Activated B cell treated with CpG ODN at 0.5 μM for 24 hours (primary cell): ENCODE measurements around the gene HPSE2. TPM values are rescaled to one million over a fixed set of nuclear protein-coding genes. Genes with fewer than 3 reads are reported as not detected.

Experiments used
- ATAC-seq: fragments of 200-7000 bp; cut with Tn5 transposase; one replicate; pipeline ENCODE4 v1.10.0; 2021; ENCODE audit warnings: low read depth, mild to moderate bottlenecking, moderate library complexity
- CTCF ChIA-PET: fragments of 350-600 bp; sonication (Branson Sonifier 250); formaldehyde crosslinking; loops from one replicate; lab custom pipeline; 2021; ENCODE audit warnings: antibody characterized with exemption; lab: Charles Lee
- POLR2A ChIA-PET: fragments of 350-600 bp; sonication (Branson Sonifier 250); formaldehyde crosslinking; loops from one replicate; lab custom pipeline; 2021; ENCODE audit warnings: antibody characterized with exemption; lab: Charles Lee
- DNase-seq: peaks from one replicate; pipeline ENCODE4 v3.0.0; 2022
- H3K27ac Mint-ChIP-seq: one replicate; pipeline ENCODE4 v1.8.0; 2020; ENCODE audit warnings: mixed read lengths
- H3K27me3 Mint-ChIP-seq: one replicate; pipeline ENCODE4 v1.8.0; 2021; ENCODE audit warnings: mixed read lengths
- H3K36me3 Mint-ChIP-seq: one replicate; pipeline ENCODE4 v1.8.0; 2021; ENCODE audit warnings: low read depth, mixed read lengths
- H3K4me1 Mint-ChIP-seq: one replicate; pipeline ENCODE4 v1.8.0; 2021; ENCODE audit warnings: mixed read lengths
- H3K4me3 Mint-ChIP-seq: one replicate; pipeline ENCODE4 v1.8.0; 2020; ENCODE audit warnings: mild to moderate bottlenecking, mixed read lengths
- H3K9me3 Mint-ChIP-seq: one replicate; pipeline ENCODE4 v1.8.0; 2020; ENCODE audit warnings: mixed read lengths
- CTCF ChIP-seq: fragments of 200-600 bp; IDR thresholded peaks from one replicate; pipeline ENCODE4 v1.8.0; 2022; ENCODE audit warnings: antibody characterized with exemption, mild to moderate bottlenecking
- intact Hi-C: fragments of 100-400 bp; cut with micrococcal nuclease; formaldehyde crosslinking; loops from one replicate; pipeline ENCODE4 v1.15.1; 2024
- total RNA-seq: library from RNA; stranded (reverse); gene quantifications from 2 replicates; pipeline ENCODE4 v1.2.3, GENCODE V29; 2022

HPSE2 gene
- total RNA-seq, 1 donor from 2014 or later, result not detected

- no peak overlapping the region for H3K4me3 Mint-ChIP-seq
- no peaks in the 10 kb centered on the region for H3K4me1 Mint-ChIP-seq
- intact Hi-C loops, result no loop called here
- H3K36me3 Mint-ChIP-seq, result no peaks in the 10 kb centered on the region
- TF ChIP-seq CTCF, result no peak
- no peak overlapping the region for H3K27ac Mint-ChIP-seq
- no peaks in the 10 kb centered on the region for H3K9me3 Mint-ChIP-seq
- DNase-seq (no peak), ATAC-seq (no peak)
- H3K27me3 Mint-ChIP-seq, result peaks cover 4% of the 10 kb centered on the region
- POLR2A ChIA-PET, result no interaction called here
- CTCF ChIA-PET, result no interaction called here
These were observed 349.0 kb downstream of the HPSE2 start for GRCh38 chr10:98886686-98887085.

GRCh38 chr10:98885378-98885777 lies 350.3 kb downstream of the HPSE2 start:
- no peaks in the 10 kb centered on the region for H3K36me3 Mint-ChIP-seq
- peaks cover 6% of the 10 kb centered on the region for H3K27me3 Mint-ChIP-seq
- ChIA-PET POLR2A (no interaction called here), CTCF (no interaction called here)
- H3K9me3 Mint-ChIP-seq, result no peaks in the 10 kb centered on the region
- intact Hi-C loops, result no loop called here
- DNase-seq (no peak), ATAC-seq (no peak)
- TF ChIP-seq CTCF, result no peak
- H3K27ac Mint-ChIP-seq, result no peak overlapping the region
- no peaks in the 10 kb centered on the region for H3K4me1 Mint-ChIP-seq
- no peak overlapping the region for H3K4me3 Mint-ChIP-seq

- POLR2A ChIA-PET, result no interaction called here
These were observed 353.9 kb downstream of the HPSE2 start for GRCh38 chr10:98881789-98882188.

GRCh38 chr10:98880971-98881370 lies 354.7 kb downstream of the HPSE2 start:
- H3K27ac Mint-ChIP-seq, result no peak overlapping the region
- no peak overlapping the region for H3K4me3 Mint-ChIP-seq
- POLR2A ChIA-PET, result no interaction called here
- DNase-seq (no peak), ATAC-seq (no peak)
- no peaks in the 10 kb centered on the region for H3K36me3 Mint-ChIP-seq
- CTCF ChIA-PET, result no interaction called here
- intact Hi-C loops, result no loop called here
- no peaks in the 10 kb centered on the region for H3K9me3 Mint-ChIP-seq
- TF ChIP-seq CTCF, result no peak
- peaks cover 6% of the 10 kb centered on the region for H3K27me3 Mint-ChIP-seq
- no peaks in the 10 kb centered on the region for H3K4me1 Mint-ChIP-seq

More at GRCh38 chr10:98881789-98882188, 353.9 kb downstream of the HPSE2 start:
- Mint-ChIP-seq H3K4me1 (no peaks in the 10 kb centered on the region), H3K27ac (no peak overlapping the region), H3K27me3 (peaks cover 6% of the 10 kb centered on the region), H3K4me3 (no peak overlapping the region), H3K36me3 (no peaks in the 10 kb centered on the region), H3K9me3 (no peaks in the 10 kb centered on the region)
- DNase-seq (no peak), ATAC-seq (no peak)
- no peak for TF ChIP-seq CTCF
- CTCF ChIA-PET, result no interaction called here
- intact Hi-C loops, result no loop called here

- no peaks in the 10 kb centered on the region for H3K4me1 Mint-ChIP-seq
- intact Hi-C loops, result no loop called here
- ATAC-seq (no peak), DNase-seq (no peak)
- no peaks in the 10 kb centered on the region for H3K36me3 Mint-ChIP-seq
- peaks cover 11% of the 10 kb centered on the region for H3K27me3 Mint-ChIP-seq
- TF ChIP-seq CTCF, result no peak
- no peak overlapping the region for H3K27ac Mint-ChIP-seq
- POLR2A ChIA-PET, result no interaction called here
- H3K4me3 Mint-ChIP-seq, result no peak overlapping the region
- H3K9me3 Mint-ChIP-seq, result no peaks in the 10 kb centered on the region
- CTCF ChIA-PET, result no interaction called here
These were observed 356.7 kb downstream of the HPSE2 start for GRCh38 chr10:98878921-98879320.
